ENCODE measurements around the gene UBAC2. TPM values are rescaled to one million over a fixed set of nuclear protein-coding genes. Genes with fewer than 3 reads are reported as not detected.

UBAC2 gene
- total and polyA plus RNA-seq, 4 donors, result 32.9 to 42.3 (median 35.3) TPM

- WGBS, result 78% methylated on average over 3 of the region's 3 CpGs
- no peaks in the 10 kb centered on the region for H3K9me3 ChIP-seq (ENCODE audit: control insufficient read depth in 4 of 4, low read length in 3 of 4)
- TF ChIP-seq YY1 (IDR thresholded peaks at IDR 0.05) (no peak), MAX (IDR thresholded peaks at IDR 0.05) (no peak), NR2F2 (IDR thresholded peaks at IDR 0.05) (no peak), HNF4G (IDR thresholded peaks at IDR 0.05) (no peak), TAF1 (conservative IDR thresholded peaks at IDR 0.05) (no peak), EGR1 (IDR thresholded peaks at IDR 0.05; ENCODE audit: low read depth in 2 of 2) (no peak)
- no peak for DNase-seq (ENCODE audit: low spot score)
- H3K27me3 ChIP-seq (ENCODE audit: control insufficient read depth in 4 of 4, insufficient read depth in 4 of 4, low read length in 3 of 4), result no peaks in the 10 kb centered on the region
- H3K4me3 ChIP-seq (ENCODE audit: low read depth in 1 of 3, low read length in 3 of 3), result no peak overlapping the region
- no peak overlapping the region for H3K9ac ChIP-seq (ENCODE audit: low read depth in 1 of 2, low read length in 2 of 2)
- no peak overlapping the region for H3K27ac ChIP-seq (ENCODE audit: low read depth in 1 of 2, low read length in 2 of 2)
- no peaks in the 10 kb centered on the region for H3K4me1 ChIP-seq (ENCODE audit: control insufficient read depth in 4 of 4, insufficient read depth in 4 of 4, low read length in 3 of 4)
- H3K36me3 ChIP-seq (ENCODE audit: control insufficient read depth in 4 of 4, insufficient read depth in 3 of 4, low read depth in 1 of 4, low read length in 3 of 4), result peaks cover 1 to 7% (median 3%) of the 10 kb centered on the region in 4 donors
Measured at GRCh38 chr13:99323488-99323887, 122.8 kb downstream of the UBAC2 start.

GRCh38 chr13:99326012-99326411 lies 125.4 kb downstream of the UBAC2 start:
- Histone ChIP-seq H3K36me3 (ENCODE audit: control insufficient read depth in 4 of 4, insufficient read depth in 3 of 4, low read depth in 1 of 4, low read length in 3 of 4) (peaks cover 1 to 9% (median 5%) of the 10 kb centered on the region in 4 donors), H3K27ac (ENCODE audit: low read depth in 1 of 2, low read length in 2 of 2) (no peak overlapping the region), H3K27me3 (ENCODE audit: control insufficient read depth in 4 of 4, insufficient read depth in 4 of 4, low read length in 3 of 4) (no peaks in the 10 kb centered on the region), H3K9ac (ENCODE audit: low read depth in 1 of 2, low read length in 2 of 2) (no peak overlapping the region), H3K4me1 (ENCODE audit: control insufficient read depth in 4 of 4, insufficient read depth in 4 of 4, low read length in 3 of 4) (no peaks in the 10 kb centered on the region), H3K9me3 (ENCODE audit: control insufficient read depth in 4 of 4, low read length in 3 of 4) (no peaks in the 10 kb centered on the region), H3K4me3 (ENCODE audit: low read depth in 1 of 3, low read length in 3 of 3) (no peak overlapping the region)
- TF ChIP-seq RXRA (IDR thresholded peaks at IDR 0.05) (no peak), TAF1 (conservative IDR thresholded peaks at IDR 0.05) (no peak), RAD21 (IDR thresholded peaks at IDR 0.05) (no peak), REST (IDR thresholded peaks at IDR 0.05) (no peak), ATF3 (IDR thresholded peaks at IDR 0.05) (no peak)
- no peak for DNase-seq (ENCODE audit: low spot score)

GRCh38 chr13:99327126-99327525 lies 126.5 kb downstream of the UBAC2 start:
- Histone ChIP-seq H3K27ac (ENCODE audit: low read depth in 1 of 2, low read length in 2 of 2) (no peak overlapping the region), H3K4me1 (ENCODE audit: control insufficient read depth in 4 of 4, insufficient read depth in 4 of 4, low read length in 3 of 4) (no peaks in the 10 kb centered on the region), H3K9me3 (ENCODE audit: control insufficient read depth in 4 of 4, low read length in 3 of 4) (no peaks in the 10 kb centered on the region), H3K9ac (ENCODE audit: low read depth in 1 of 2, low read length in 2 of 2) (no peak overlapping the region), H3K4me3 (ENCODE audit: low read depth in 1 of 3, low read length in 3 of 3) (no peak overlapping the region), H3K36me3 (ENCODE audit: control insufficient read depth in 4 of 4, insufficient read depth in 3 of 4, low read depth in 1 of 4, low read length in 3 of 4) (peaks cover 1 to 9% (median 5%) of the 10 kb centered on the region in 4 donors), H3K27me3 (ENCODE audit: control insufficient read depth in 4 of 4, insufficient read depth in 4 of 4, low read length in 3 of 4) (no peaks in the 10 kb centered on the region)
- DNase-seq (ENCODE audit: low spot score), result no peak
- WGBS, result 85% methylated on average over 2 of the region's 2 CpGs
- TF ChIP-seq TAF1 (conservative IDR thresholded peaks at IDR 0.05), result no peak
- TF ChIP-seq MAX (IDR thresholded peaks at IDR 0.05), result no peak
- TF ChIP-seq HNF4A (conservative IDR thresholded peaks at IDR 0.05), result no peak
- TF ChIP-seq JUND (IDR thresholded peaks at IDR 0.05), result no peak
- no peak for TF ChIP-seq CTCF (IDR thresholded peaks at IDR 0.05; ENCODE audit: low read depth, low read length, missing input control)
- TF ChIP-seq GABPA (IDR thresholded peaks at IDR 0.05 in 1 of 2, conservative IDR thresholded peaks at IDR 0.05 in 1 of 2), result no peak
- TF ChIP-seq NR2F2 (IDR thresholded peaks at IDR 0.05), result no peak
- no peak for TF ChIP-seq FOXA2 (IDR thresholded peaks at IDR 0.05)
- TF ChIP-seq ZBTB33 (IDR thresholded peaks at IDR 0.05), result no peak
